ENCODE results near the gene CGNL1.

The CGNL1 gene

DNA sequence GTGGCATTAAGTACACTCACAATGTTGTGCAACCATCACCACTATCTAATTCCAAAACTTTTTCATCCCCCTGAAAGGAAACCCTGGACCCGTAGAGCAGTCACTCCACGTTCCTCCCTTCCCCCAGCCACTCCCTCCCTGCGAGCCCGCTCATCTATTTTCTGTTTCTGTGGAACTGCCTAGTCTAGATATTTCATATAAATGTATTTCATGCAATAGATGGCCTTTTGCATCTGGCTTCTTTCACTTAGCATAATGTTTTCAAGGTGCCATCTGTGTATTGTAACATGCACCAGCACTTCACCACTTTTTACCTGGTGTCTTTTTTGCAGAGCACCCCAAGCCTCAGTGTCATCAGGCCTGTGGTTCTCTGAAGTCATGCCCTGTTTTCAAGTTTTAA lies 10.7 kb downstream of the CGNL1 start:
- no peak for DNase-seq

DNA sequence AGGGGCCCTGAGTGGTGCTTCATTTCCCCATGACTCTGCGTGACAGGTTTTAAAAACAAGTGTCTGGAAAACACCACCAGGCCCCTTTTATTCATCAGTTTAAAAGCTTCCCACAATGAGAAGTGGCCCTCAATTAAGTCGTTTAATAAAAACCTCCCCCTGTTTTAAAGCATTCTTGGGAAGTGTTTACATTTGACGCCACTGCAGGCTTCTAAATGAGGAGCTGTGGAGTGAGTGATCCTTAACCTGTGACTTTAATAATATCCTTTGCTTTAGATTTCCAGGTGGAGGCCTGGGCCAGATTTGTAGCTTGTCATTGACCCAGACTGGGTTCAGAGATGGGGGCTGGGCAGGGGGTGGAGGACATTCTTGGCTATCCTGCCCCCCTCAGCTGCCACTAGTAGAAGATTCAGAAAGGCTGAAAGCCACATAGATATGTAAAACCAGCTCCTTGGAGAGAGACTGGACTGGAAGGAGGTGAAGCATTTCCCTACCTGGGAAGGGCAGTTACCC lies 11.3 kb downstream of the CGNL1 start:
- DNase-seq = no peak

DNA sequence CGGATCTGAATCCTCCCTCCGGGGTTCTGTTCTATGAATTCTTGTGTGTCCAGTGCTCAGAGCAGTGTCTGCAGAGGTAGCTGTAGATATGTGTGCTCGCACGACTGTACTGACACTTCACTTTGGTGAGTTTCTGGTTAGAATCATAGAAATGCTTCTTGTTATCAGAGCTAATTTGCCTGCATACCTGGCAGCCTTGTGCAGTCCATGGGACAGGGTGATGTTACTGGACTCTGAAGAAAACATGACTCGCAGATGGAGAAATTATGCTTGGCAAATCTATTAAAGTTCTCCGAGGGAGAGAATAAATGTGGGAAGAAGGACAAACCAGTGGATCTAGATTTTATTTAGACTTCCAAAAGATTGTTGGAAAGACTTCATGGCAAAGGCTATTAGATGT lies 12.2 kb downstream of the CGNL1 start:
- DNase-seq = no peak

GRCh38 chr15:57389991-57390390 lies 13.7 kb downstream of the CGNL1 start:
- no peak for DNase-seq

DNA sequence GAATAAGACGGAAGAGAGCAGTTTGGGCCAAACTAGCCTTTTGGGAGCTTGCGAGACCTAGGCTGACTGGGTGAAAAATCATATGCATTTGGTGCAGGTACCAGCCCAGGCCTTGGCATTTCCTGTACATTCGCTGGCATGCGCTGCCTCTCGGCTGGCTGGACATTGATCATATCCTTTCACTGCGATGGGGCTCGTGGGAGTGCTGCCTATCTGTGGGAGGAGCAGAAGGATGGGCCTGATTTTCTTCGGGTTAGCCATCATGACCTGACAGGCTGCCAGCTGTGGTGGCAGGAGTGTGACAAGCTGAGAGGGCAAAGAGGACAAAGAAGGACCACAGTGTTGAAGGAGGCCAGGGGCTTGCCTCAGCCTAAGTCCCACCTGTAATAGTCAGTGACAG lies 14.3 kb downstream of the CGNL1 start:
- DNase-seq = no peak

DNA sequence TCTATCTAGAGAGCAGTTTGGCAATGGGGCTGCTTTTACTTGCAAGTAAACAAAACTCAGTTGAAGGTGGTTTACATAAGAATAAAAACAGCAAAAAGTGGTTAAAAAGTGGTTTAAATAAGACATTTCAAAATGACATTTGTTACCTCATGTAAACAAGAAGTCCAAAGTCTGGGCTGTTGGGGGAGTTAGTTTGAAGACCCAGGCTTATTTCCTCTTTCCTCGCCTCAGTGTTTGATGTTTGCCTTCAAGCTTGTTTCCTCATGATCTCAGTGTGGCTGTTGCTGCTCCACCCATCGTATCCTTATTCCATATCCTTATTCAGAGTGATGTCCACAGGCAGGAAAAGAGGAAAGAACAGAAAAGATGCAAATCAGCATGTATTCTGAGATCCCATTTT lies 15.2 kb downstream of the CGNL1 start:
- DNase-seq = no peak

GRCh38 chr15:57393061-57393460 lies 16.8 kb downstream of the CGNL1 start:
- no peak for DNase-seq

DNA sequence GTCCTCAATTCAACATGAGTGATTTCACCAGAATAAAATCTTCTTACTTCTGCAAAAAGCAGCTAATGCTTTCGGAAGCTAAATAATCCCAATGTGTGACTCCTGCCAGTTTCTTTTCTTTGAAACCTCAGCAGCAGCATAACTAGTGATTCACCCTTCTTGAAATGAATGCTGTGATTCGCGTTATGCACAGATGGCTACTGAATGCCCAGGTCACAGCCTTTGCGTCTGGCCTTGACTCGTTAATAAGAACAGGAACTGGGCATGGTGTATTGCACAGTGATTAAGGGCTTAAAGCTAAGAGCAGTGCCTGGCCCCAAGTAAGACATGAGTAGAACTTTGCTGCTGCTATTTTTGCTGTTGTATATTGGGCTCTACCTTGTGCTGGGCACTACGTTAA lies 19.0 kb downstream of the CGNL1 start:
- DNase-seq = no peak

DNA sequence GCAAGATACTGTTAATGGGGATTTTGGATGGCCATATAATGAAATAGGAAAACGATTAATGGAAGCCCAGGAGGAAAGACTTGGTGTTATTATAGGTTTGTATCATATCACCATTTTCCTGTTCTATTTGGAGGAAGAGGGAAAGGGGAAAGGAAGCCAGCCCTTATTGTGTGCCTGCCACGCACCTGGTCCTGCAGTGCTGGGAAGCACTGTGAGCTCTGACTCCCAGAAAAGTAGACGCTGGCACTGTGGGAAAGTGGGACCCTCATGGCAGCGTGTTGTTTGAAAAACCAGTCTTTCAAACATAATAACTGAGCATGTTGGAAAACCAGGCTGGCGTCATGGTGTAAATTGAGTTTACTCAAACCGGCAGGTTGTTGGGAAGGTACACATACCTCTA lies 22.0 kb downstream of the CGNL1 start:
- DNase-seq = no peak

DNA sequence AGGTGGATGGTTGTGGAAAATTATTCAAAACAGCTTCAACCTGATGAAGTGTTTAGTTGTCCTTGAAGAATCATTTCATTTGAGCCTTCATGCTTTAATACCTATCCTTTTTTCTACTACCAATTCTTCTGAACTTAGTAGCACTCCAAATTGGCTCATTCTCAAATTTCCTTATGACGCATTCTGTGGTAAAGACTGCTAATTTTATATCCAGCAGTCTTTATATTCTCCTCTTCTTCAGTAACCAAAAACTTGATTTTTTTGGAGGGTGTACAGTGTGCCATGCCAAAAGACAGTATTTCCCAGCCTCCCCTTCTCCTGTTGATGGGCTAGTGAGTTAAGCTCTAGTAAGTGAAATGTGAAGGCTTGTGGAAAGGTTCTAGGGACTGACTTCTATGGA lies 25.2 kb downstream of the CGNL1 start:
- DNase-seq = no peak

DNA sequence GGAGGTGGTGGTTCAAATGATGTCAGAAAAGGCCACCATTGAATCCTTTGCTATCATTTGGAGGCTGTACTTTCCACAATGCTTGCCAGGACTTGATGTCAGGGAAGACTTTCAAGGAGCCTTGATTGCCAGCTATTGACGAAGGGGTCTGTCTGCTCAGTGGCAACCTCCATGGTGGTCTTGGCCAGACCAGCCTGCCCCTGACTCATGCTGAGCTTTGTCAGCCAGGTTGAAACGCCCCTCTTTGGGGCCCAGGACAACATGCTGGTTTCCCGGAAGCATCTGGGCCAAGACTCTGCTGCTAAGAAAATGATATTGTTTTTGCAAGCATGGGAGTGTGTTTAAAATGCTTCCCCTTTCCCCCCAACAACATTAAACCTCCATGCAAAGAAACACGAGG lies 26.7 kb downstream of the CGNL1 start:
- DNase-seq = no peak

DNA sequence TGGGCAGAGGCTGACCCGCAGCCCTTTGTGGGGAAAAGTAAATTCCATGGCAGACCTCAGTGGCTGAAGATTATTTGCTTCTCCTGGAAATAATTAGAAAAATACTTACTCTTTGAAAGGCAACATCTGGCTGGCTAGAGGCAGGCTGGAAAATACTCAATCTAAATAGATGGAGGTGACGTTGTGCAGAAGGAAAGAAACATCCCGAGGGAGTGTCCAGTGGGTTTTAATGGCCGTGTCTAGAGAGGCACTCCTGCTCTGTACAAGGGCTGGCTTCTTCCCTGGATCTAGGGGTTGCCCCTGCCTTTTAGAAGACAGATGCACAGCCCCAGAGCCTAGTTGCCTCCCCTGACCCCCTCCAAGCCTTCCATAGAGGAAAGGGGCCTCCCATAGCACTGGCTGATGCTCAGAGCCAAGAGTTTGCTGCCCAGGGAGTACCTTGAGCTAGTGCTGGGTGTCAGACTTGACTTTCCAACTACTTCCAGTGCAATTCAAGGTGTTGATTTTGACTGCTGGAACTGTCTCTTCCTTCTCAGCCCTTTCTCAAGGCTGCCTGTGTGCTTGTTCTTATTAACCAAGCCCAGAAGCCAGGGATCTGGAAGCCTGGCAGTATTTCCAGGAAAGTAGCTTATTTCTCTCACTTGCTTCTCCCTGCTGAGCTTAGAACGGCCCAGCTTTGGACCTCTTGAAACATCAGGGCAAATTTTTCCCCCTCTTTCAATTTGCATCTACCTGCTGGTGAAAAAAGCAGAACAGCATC lies 27.4 kb downstream of the CGNL1 start:
- DNase-seq = no peak

- no peak for DNase-seq
Observed at GRCh38 chr15:57405133-57405532, 28.8 kb downstream of the CGNL1 start.

- no peak for DNase-seq
Observed at GRCh38 chr15:57406062-57406772, 29.9 kb downstream of the CGNL1 start.

DNA sequence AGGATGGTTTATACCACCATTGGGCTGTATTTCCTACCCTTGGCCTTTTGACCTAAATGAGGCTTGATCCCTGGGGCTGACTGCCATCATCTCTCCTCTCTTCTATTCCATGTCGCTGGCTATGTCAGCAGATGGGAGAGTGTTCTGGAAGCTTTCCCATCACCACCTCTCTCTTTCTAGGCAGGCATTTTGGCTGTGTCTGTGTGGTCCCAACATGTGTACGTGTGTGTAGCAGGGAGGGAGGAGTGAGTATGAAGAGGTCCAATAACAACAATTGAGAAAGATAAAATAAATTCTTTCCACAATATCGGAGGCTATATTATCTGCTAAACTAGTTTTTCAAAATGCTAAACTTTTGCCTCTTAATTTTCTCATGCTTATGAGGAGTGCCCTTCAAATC lies 34.1 kb downstream of the CGNL1 start:
- no peak for DNase-seq

DNA sequence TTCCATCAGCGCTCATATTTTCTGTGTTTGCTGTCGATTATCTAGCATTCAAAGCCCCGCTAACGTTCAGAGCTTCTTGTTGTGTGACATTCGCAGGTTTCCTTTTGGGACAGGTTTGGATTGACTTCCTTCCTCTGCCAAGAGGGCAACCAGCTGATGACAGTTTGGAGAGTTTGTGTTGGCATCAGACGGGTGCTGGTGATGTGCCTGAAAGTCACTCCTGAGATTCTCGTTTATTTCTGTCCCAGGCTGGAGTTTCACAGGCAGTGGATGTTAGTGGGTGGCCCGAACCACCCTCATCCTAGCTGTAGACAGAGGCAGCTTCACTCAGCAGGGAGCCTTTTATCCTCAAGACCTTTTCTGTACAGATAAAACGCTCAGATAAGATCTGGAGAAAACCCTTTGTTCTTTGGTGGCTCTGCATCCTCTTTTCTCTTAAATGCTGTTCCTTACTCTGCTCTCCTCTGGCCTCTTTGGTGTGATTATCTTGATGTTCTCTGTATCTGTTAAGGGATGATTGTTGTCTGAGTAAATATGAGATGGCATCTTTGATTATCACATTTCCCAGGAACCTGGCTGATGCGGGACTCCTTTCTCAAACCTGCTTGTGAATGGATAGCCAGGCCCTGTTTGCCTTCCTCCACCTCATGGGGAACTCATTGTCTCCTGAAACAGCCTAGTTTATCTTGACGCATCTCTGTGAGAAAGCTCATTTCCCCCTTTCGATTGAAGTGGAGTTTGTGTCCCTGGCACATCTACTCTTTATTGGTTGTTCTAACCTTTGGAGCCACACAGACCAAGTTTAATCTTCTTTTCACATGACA lies 35.9 kb downstream of the CGNL1 start:
- no peak for DNase-seq

DNA sequence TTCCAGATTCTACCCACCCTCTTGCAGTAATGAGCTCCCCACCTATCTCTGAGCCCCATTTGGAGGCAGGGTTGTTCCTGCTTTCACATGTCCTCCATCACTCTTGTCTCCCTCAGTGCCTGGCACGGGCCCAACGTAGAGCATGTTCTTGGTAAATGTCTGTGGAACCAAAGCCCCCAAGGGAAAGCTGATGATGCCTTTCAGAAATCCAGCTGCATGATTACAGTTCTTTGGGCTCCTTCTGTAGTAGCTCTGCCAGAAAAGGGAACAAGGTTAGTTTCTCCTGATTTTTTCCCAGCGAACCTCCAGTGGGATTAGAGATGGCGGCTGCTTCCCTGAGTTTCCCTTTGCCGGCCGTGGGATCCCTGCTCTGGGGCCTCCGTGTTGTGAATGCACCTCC lies 39.3 kb downstream of the CGNL1 start:
- no peak for DNase-seq

GRCh38 chr15:57418635-57419034 lies 42.3 kb downstream of the CGNL1 start:
- DNase-seq = no peak

- no peak for DNase-seq
Observed at GRCh38 chr15:57419335-57419734, 43.0 kb downstream of the CGNL1 start.

DNA sequence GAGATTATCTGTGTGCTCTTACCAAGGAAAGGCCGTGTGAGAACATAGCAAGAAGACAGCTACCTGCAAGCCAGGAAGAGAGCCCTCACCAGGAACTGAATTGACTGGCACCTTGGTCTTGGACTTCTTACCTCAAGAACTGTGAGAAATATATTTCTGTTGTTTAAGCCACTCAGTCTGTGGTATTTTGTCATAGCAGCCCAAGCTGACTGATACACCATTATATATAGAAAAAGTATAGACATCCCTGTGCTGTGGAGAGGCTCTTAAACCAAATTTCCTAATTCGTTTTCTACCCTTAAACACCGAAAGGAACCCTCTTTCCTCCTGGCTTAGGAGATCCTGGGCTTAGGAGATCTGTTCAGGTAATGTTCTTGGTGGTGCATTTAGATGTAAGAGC lies 44.8 kb downstream of the CGNL1 start:
- no peak for DNase-seq

DNA sequence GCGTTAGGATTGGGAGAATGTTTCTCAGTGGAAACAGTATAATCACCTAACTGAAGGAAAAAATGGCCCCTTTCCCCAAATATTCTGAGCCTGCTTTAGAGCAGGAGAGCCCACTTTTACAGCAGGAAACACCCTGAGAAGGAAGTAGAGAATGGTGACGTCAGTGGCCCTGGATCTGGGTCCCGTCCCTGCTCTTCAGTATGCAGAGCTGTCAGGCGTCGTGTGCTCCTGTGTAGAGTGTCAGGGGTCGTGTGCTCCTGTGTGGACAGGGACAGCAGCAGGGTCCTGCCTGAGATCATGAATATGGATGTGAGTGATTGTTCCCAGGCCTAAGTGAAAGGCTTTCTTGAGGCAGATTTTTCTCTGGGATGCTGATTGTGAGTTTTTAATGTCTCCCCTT lies 45.2 kb downstream of the CGNL1 start:
- no peak for DNase-seq

DNA sequence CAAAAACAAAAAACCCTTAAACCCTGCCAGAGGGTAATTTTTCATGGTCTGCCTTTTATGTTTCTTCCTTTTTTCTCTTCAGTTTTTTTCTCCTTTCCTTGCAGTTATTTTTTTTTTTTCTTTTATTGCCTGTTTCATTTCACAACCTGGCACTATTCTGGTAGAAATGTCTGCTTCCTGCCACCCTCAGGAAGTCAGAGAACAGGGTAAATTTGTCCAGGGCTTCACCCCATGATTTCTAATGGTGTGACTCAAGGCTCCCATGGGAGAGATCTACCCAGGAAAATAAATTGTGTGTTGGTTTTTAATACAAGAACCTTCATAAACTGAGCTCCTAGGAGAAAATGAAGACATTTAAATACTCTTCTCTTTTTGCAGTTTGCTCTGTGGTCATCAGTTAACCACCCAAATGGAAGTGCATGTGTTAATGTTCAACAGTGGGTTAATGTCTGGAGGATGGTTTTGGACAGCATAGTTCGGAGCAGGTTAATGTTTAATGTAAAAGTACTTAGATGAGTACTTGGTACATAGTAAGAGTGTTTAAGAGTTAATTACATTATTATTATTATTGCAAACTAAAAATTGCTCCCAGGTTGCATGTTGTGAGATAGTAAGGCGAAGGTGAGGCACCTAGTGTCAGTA lies 45.9 kb downstream of the CGNL1 start:
- no peak for DNase-seq

GRCh38 chr15:57423599-57424140 lies 47.4 kb downstream of the CGNL1 start:
- no peak for DNase-seq

Data from T-helper 1 cell (primary cell).